H1 (cell line): ENCODE results near the gene FHIT. TPM values are rescaled to one million over a fixed set of nuclear protein-coding genes. Genes with fewer than 3 reads are reported as not detected.

Experiments used
- GABPA ChIP-seq: IDR thresholded peaks from 2 replicates; pipeline ENCODE4 v1.6.1; 2011; ENCODE audit warnings: mild to moderate bottlenecking, low read length, moderate library complexity, borderline replicate concordance; ENCODE audit not compliant: insufficient read depth
- polyA plus RNA-seq, 7 experiments: library from polyadenylated mRNA; depleted of rRNA in 3 of 7; stranded (reverse) in 5 of 7; unstranded in 2 of 7; fragments of >200 nt in 5 of 7; fragments of 200-250 nt in 2 of 7; gene quantifications; 1 replicate in 5 of 7; 2 replicates in 1 of 7; 4 replicates in 1 of 7; pipeline versions ENCODE4 v1.2.1 to v1.2.3, GENCODE V29; 2011 to 2013; ENCODE audit warnings: missing spikeins in 2 of 7, mixed read lengths in 2 of 7
- total RNA-seq: library from RNA; stranded (reverse); fragmentation: NEBNext Ultra II Directional; extraction: Animal tissue kit (Norgen Biotek cat#: 25700); gene quantifications from 2 replicates; pipeline ENCODE4 v1.2.1, GENCODE V29; 2021

Gene FHIT
- total and polyA plus RNA-seq, 2 of the 8 experiments (the other 6 are each of a cell fraction or from before 2014, with no cell fraction given), result 1.2 to 3.2 TPM

DNA sequence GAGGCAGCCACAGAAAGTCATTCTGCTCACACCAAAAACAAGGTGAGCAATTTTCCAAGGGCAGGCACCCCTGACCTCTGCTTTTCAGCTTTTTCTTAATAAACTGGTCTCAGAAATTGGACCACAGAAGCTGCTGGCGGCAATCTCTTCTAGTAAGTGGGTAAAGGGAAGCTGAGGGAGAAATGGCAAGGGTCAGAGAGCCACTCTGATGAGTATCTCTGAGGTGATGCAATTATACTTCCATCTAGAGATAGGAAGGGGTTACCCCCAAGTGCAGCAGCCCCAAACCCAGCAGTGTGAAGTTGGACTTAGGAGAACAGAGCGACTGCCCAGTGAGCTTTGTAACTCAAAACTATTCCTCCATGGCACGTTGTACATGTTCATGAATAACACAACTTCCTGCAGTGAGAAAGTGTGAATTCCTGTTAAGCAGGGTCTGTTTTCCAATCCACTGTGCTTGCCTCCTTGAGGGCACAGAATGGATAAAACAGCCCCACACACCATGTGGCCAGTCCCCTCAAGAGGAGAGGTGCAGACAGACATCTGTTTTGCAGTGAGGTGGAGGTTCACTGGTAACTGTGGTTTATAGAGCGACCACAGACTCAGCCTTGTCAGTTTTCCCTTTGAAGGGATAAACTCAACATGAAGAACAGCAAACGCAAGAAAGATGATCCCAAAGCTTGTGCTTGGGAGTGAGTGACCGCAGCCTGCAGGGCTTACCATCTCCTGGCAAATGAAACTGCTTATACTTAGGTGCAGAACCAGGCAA, 1518.0 kb downstream of the FHIT start (continued):
- no peak for TF ChIP-seq GABPA
